AG09319 (cell line): ENCODE data around the gene CDCA4.

Source experiments
- DNase-seq: peaks from one replicate; pipeline ENCODE4 v3.0.0-alpha.2; 2010; ENCODE audit warnings: low read depth; ENCODE audit errors: extremely low read depth
- TF ChIP-seq, protein P1 (sequence below): IDR thresholded peaks from 2 replicates; pipeline ENCODE4 v1.5.1; 2011; ENCODE audit warnings: low read depth, mild to moderate bottlenecking, inconsistent platforms, low read length, moderate library complexity

CDCA4 gene

DNA sequence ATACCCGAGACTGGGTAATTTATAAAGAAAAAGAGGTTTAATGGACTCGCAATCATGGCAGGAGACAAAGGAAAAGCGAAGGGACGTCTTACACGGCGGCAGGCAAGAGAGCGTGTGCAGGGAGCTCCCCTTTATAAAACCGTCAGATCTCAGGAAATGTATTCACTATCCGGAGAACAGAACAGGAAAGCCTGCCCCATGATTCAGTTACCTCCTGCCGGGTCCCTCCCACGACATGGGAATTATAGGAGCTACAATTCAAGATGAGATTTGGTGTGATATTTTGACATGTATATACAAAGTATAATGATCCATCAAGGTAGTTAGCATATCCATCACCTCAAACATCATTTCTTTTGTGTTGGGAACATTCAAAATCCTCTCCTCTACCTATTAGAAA is 2.3 kb upstream of the CDCA4 start:
- TF ChIP-seq, protein P1, sequence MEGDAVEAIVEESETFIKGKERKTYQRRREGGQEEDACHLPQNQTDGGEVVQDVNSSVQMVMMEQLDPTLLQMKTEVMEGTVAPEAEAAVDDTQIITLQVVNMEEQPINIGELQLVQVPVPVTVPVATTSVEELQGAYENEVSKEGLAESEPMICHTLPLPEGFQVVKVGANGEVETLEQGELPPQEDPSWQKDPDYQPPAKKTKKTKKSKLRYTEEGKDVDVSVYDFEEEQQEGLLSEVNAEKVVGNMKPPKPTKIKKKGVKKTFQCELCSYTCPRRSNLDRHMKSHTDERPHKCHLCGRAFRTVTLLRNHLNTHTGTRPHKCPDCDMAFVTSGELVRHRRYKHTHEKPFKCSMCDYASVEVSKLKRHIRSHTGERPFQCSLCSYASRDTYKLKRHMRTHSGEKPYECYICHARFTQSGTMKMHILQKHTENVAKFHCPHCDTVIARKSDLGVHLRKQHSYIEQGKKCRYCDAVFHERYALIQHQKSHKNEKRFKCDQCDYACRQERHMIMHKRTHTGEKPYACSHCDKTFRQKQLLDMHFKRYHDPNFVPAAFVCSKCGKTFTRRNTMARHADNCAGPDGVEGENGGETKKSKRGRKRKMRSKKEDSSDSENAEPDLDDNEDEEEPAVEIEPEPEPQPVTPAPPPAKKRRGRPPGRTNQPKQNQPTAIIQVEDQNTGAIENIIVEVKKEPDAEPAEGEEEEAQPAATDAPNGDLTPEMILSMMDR, result no peak
- DNase-seq, result no peak

DNA sequence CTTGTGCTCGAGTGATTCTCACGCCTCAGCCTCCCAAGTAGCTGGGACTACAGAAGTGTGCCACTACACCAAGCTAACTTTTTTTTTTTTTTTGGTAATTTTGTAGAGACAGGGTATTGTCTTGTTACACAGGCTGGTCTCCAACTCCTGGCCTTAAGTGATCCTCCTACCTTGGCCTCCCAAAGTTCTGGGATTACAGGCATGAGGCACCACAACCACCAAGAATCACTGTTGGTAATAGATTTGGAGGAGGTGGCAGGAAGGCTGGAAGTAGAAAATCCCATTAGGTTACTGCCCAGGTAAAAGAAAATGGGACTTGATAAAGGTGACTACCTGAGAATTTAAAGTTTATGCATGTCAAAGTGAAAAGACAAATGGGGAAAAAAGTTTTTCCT is 1.4 kb upstream of the CDCA4 start:
- TF ChIP-seq, protein P1, result no peak
- no peak for DNase-seq

DNA sequence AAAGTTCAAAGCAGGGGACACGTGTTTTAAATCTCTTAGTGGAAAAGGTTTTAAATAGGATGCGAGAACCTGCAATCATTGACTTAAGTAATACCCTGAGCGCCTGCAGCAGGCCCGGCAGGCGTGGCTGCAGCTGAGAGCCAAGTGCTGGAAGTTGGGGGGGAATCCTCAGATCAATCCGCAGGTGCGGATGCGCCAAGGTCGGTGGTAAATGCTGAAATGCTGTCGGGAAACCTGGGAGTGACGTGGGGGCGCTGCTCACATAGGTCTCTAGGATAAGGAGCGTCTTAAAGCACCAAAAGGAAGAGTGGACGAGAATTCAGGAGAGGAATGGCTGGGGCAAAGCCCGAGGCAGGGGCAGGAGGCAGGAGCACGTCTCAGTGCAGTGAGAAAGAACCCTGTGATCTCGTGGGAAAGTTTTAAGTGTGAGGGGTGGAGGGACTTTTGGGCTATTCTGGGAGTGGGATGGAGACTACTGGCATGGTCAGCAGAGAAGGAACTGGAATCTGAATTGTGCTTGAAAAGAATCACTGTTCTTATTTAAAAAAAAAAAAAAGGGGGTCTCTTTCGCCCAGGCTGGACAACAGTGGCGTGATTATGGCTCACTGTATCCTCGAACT is 883 bp upstream of the CDCA4 start:
- no peak for DNase-seq
- TF ChIP-seq, protein P1, result no peak; the same call in 1 of the 2 replicates

DNA sequence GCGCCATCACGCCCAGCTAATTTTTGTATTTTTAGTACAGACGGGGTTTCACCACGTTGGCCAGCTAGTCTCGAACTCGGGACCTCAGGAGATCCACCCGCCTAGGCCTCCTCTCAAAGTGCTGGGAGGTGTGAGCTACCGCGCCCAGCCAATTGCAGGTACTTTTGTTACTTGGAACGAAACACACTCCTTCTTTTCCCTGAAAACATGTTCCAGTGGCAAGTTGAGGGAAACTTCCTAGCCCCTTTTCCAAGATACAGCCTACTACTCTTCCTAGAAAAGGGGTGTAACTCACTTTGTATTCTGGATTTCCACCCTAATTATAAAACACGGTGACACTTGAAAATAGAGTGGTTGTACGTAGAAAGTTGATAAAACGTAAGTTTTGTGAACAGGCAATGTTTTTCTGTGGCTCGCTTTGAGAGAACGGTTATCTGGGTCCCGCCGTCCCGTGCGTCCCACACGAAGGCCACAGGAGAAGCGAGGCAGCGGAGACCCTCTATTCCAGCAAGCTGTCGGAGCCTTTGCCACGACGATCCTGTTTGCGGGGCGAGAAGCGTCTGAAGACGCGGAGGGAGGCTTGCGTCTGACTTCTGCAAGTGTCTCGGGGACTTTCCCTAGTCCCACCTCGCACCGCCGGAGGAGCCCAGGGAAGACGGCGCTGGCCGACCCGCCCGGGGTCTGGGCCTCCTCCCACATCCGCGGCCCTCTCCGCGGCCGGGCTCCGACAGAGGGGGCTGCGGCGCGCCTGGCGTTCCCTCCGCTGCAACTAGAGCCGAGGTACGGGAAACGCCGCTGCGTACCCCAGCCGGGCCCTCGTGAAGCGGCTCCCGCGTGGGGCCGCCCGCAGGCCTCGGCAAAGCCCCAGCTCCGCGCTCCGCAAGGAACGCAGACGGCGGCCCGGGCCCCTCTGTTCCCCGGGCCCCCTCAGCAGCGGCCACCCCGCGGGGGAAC is 745 bp downstream of the CDCA4 start:
- no peak for DNase-seq
- TF ChIP-seq, protein P1, result no peak

DNA sequence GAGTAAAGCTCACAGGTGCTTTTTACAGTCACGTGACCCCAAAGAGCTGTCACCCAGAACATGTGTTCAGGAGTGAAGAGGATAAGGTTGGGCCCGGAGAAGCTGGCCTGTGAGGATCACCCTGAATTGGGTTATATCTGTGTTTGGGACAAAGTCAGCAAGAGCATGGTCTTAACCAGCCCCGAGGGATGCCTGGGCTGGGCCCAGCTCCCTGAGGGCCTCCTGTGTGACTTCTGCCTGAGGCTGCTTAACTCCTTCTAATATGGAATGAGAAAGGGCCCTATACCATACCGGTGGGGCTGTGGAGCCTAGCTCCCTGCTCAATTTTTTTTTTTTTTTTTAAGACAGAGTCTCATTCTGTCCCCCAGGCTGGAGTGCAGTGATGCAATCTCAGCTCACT is 2.5 kb downstream of the CDCA4 start:
- TF ChIP-seq, protein P1, result no peak
- DNase-seq, result no peak

DNA sequence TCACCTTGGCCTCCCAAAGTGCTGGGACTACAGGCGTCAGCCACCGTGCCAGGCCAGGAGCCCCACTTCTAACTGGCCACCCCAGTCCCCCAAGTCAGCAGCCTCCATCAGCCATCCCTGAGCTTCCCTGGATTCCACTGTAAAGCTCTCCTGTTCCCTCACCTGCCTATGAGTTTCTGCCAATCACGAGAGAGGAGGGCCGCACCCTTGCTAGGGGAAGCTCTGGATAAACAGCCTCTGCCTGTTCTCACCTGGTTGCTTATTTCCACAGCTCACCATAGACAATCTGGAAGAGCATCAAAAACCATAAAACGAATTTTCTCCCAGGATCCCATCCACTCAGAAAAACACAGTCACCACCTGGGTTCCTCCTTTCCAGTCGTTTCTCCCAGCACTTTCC is 5.0 kb downstream of the CDCA4 start:
- DNase-seq, result no peak
- TF ChIP-seq, protein P1, result no peak

DNA sequence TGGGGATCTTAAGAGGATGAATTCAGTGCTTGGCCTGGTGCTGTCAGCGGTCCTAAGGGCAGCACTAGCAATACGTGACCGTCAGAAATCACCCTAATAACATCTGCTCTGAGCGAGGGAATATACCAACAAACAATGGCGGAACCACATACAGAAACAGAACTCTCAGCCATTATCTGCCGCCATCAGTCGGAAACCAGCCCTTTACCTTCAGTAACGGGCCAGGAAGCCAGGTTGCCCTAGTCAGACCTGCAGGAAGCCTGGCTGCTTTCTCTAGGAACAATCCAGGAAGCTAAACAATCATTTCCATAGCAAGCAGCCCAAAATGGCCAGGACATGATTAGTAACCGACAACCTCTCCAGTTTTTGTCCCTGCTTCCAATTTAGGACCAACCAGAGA is 5.6 kb downstream of the CDCA4 start:
- TF ChIP-seq, protein P1, result no peak

More for the DNA sequence above, 5.6 kb downstream of the CDCA4 start:
- DNase-seq, result no peak
